CD14-positive monocyte (primary cell): Measurements from ENCODE around the gene PSMD13. TPM values are rescaled to one million over a fixed set of nuclear protein-coding genes. Genes with fewer than 3 reads are reported as not detected.

Experiments
- DNase-seq, 3 donors: peaks; one replicate each; pipeline ENCODE4 v3.0.0-alpha.2; 2011 to 2022
- H2AFZ ChIP-seq: 2 replicates; pipeline ENCODE4 v1.6.0; 2012; ENCODE audit warnings: mild to moderate bottlenecking, low read depth, low read length, inconsistent platforms; ENCODE audit not compliant: insufficient read depth, poor library complexity, severe bottlenecking
- H3K27ac ChIP-seq, 2 donors: 1 replicate in 1 of 2; 2 replicates in 1 of 2; pipeline ENCODE4 v1.5.1; 2012 to 2013; ENCODE audit warnings: low read length in 2 of 2, control low read depth in 1 of 2, inconsistent platforms in 1 of 2, low read depth in 1 of 2, mild to moderate bottlenecking in 1 of 2
- H3K27me3 ChIP-seq, 2 donors: one replicate each; pipeline versions ENCODE4 v1.6.0 to v1.6.1; 2011 to 2013; ENCODE audit warnings: low read length in 2 of 2; ENCODE audit not compliant: control insufficient read depth in 2 of 2, insufficient read depth in 2 of 2
- H3K36me3 ChIP-seq, 2 donors: replicated peaks in 1 of 2; 1 replicate in 1 of 2; 2 replicates in 1 of 2; pipeline versions ENCODE4 v1.5.1 to v1.6.1; 2012 to 2013; ENCODE audit warnings: low read length in 2 of 2, control low read depth in 1 of 2, inconsistent platforms in 1 of 2, mild to moderate bottlenecking in 1 of 2; ENCODE audit not compliant: insufficient read depth in 2 of 2, control insufficient read depth in 1 of 2
- H3K4me1 ChIP-seq, 2 donors: 1 replicate in 1 of 2; 2 replicates in 1 of 2; pipeline versions ENCODE4 v1.5.1 to v1.6.1; 2012 to 2013; ENCODE audit warnings: low read length in 2 of 2, control low read depth in 1 of 2, inconsistent platforms in 1 of 2, mild to moderate bottlenecking in 1 of 2, moderate library complexity in 1 of 2; ENCODE audit not compliant: insufficient read depth in 2 of 2, control insufficient read depth in 1 of 2
- H3K4me2 ChIP-seq: replicated peaks from 2 replicates; pipeline ENCODE3; 2012; ENCODE audit warnings: low read length, moderate library complexity, mild to moderate bottlenecking; ENCODE audit not compliant: poor library complexity, severe bottlenecking; ENCODE audit errors: extremely low read depth
- H3K4me3 ChIP-seq, 3 experiments: fragments of 200-600 bp in 1 of 3; sonication (generic) in 1 of 3; replicated peaks in 1 of 3; 1 replicate in 2 of 3; 2 replicates in 1 of 3; pipeline ENCODE4 v1.5.1; 2011 to 2013; ENCODE audit warnings: low read length in 3 of 3, mild to moderate bottlenecking in 3 of 3, control low read depth in 2 of 3, low read depth in 2 of 3, inconsistent platforms in 1 of 3, moderate library complexity in 1 of 3
- H3K79me2 ChIP-seq: 2 replicates; pipeline ENCODE4 v1.6.0; 2012; ENCODE audit warnings: mild to moderate bottlenecking, control low read depth, inconsistent platforms, low read length, moderate library complexity; ENCODE audit not compliant: insufficient read depth
- H3K9ac ChIP-seq: 2 replicates; pipeline ENCODE4 v1.6.0; 2017; ENCODE audit warnings: low read length, mild to moderate bottlenecking; ENCODE audit not compliant: insufficient read depth, poor library complexity, severe bottlenecking
- H3K9me3 ChIP-seq, 2 donors: replicated peaks in 1 of 2; 1 replicate in 1 of 2; 2 replicates in 1 of 2; pipeline versions ENCODE4 v1.5.1 to v1.6.1; 2012 to 2013; ENCODE audit warnings: low read length in 2 of 2, control low read depth in 1 of 2; ENCODE audit not compliant: control insufficient read depth in 1 of 2, insufficient read depth in 1 of 2
- H4K20me1 ChIP-seq: 2 replicates; pipeline ENCODE4 v1.6.0; 2012; ENCODE audit warnings: mild to moderate bottlenecking, low read length, control low read depth, moderate library complexity; ENCODE audit not compliant: insufficient read depth
- H3K27ac Mint-ChIP-seq, 7 donors: one replicate each; pipeline ENCODE4 v1.8.0; 2020; ENCODE audit warnings: mild to moderate bottlenecking in 7 of 7, mixed read lengths in 7 of 7, moderate library complexity in 6 of 7, inconsistent platforms in 2 of 7
- H3K27me3 Mint-ChIP-seq, 3 donors: one replicate each; pipeline ENCODE4 v1.8.0; 2021 to 2022; ENCODE audit warnings: low read depth in 3 of 3, mild to moderate bottlenecking in 3 of 3, mixed read lengths in 3 of 3, moderate library complexity in 3 of 3, inconsistent platforms in 1 of 3
- H3K36me3 Mint-ChIP-seq, 2 donors: one replicate each; pipeline ENCODE4 v1.8.0; 2020; ENCODE audit warnings: mixed read lengths in 2 of 2, inconsistent platforms in 1 of 2, mild to moderate bottlenecking in 1 of 2
- H3K4me1 Mint-ChIP-seq: one replicate; pipeline ENCODE4 v1.8.0; 2020; ENCODE audit warnings: mild to moderate bottlenecking, mixed read lengths
- H3K4me3 Mint-ChIP-seq, 2 donors: one replicate each; pipeline ENCODE4 v1.8.0; 2020; ENCODE audit warnings: mild to moderate bottlenecking in 2 of 2, mixed read lengths in 2 of 2, moderate library complexity in 1 of 2
- H3K9me3 Mint-ChIP-seq, 7 donors: one replicate each; pipeline ENCODE4 v1.8.0; 2020 to 2022; ENCODE audit warnings: mixed read lengths in 7 of 7, mild to moderate bottlenecking in 6 of 7, moderate library complexity in 6 of 7, inconsistent platforms in 2 of 7
- CTCF ChIP-seq: fragments of 200-600 bp; IDR thresholded peaks from one replicate; pipeline ENCODE4 v1.8.0; 2022; ENCODE audit warnings: antibody characterized with exemption, mild to moderate bottlenecking
- WGBS: methylation state at CpG from one replicate; pipeline ENCODE4 v1.1.5; 2013; ENCODE audit warnings: missing lambda C conversion rate; ENCODE audit not compliant: insufficient coverage; 5-methylcytosine and 5-hydroxymethylcytosine counted together
- intact Hi-C, 2 donors: fragments of 100-400 bp; cut with micrococcal nuclease; formaldehyde crosslinking; loops; one replicate each; pipeline versions ENCODE4 v1.15.0 to v1.15.1; 2023
- polyA plus RNA-seq, 3 donors: library from polyadenylated mRNA; depleted of rRNA in 1 of 3; unstranded in 2 of 3; stranded (reverse) in 1 of 3; fragments of 300-500 nt in 2 of 3; fragments of >200 nt in 1 of 3; fragmentation: Illumina TruSeq in 2 of 3; gene quantifications; 1 replicate in 2 of 3; 2 replicates in 1 of 3; pipeline ENCODE4 v1.2.3, GENCODE V29; 2012 to 2021

PSMD13 gene
- polyA plus RNA-seq, 3 donors, result 136 to 272 (median 218) TPM

GRCh38 chr11:227824-228379, 8.9 kb upstream of the PSMD13 start:
- H3K27me3 ChIP-seq, result no peaks in the 10 kb centered on the region
- H4K20me1 ChIP-seq, result no peaks in the 10 kb centered on the region
- Mint-ChIP-seq H3K4me1 (no peaks in the 10 kb centered on the region), H3K9me3 (no peaks in the 10 kb centered on the region), H3K4me3 (no peak overlapping the region), H3K27me3 (peaks cover 0 to 2% (median 1%) of the 10 kb centered on the region in 3 donors), H3K36me3 (peaks cover 24% of the 10 kb centered on the region in 2 donors), H3K27ac (no peak overlapping the region)
- no peak overlapping the region for H3K4me3 ChIP-seq
- H3K9ac ChIP-seq, result no peak overlapping the region
- no peaks in the 10 kb centered on the region for H3K9me3 ChIP-seq
- 94% methylated on average over 3 of the region's 6 CpGs for WGBS
- no peak overlapping the region for H3K4me2 ChIP-seq
- no peak overlapping the region for H2AFZ ChIP-seq
- no peak overlapping the region for H3K27ac ChIP-seq
- no peaks in the 10 kb centered on the region for H3K4me1 ChIP-seq
- H3K36me3 ChIP-seq, result peaks cover 0 to 7% of the 10 kb centered on the region in 2 donors
- TF ChIP-seq CTCF, result no peak
- intact Hi-C loops, result no loop called here
- DNase-seq, result no peak
- H3K79me2 ChIP-seq, result no peaks in the 10 kb centered on the region

GRCh38 chr11:230431-230830, 6.3 kb upstream of the PSMD13 start:
- WGBS, result 97% methylated on average over 10 of the region's 10 CpGs
- Histone ChIP-seq H3K36me3 (no peaks in the 10 kb centered on the region), H2AFZ (no peak overlapping the region), H3K9me3 (no peaks in the 10 kb centered on the region), H3K27ac (no peak overlapping the region), H3K9ac (no peak overlapping the region), H3K4me2 (no peak overlapping the region), H3K79me2 (no peaks in the 10 kb centered on the region), H3K4me1 (peaks cover 4% of the 10 kb centered on the region in 2 donors), H3K4me3 (no peak overlapping the region), H4K20me1 (no peaks in the 10 kb centered on the region), H3K27me3 (no peaks in the 10 kb centered on the region)
- Mint-ChIP-seq H3K27me3 (peaks cover 1 to 6% (median 2%) of the 10 kb centered on the region in 3 donors), H3K36me3 (peaks cover 17 to 18% of the 10 kb centered on the region in 2 donors), H3K4me3 (no peak overlapping the region), H3K4me1 (peaks cover 5% of the 10 kb centered on the region), H3K9me3 (no peaks in the 10 kb centered on the region), H3K27ac (no peak overlapping the region)
- TF ChIP-seq CTCF, result no peak
- intact Hi-C loops, result no loop called here
- no peak for DNase-seq
